Adrenal gland (tissue), 12 donors: ENCODE results near the gene GDF7. TPM values are rescaled to one million over a fixed set of nuclear protein-coding genes. Genes with fewer than 3 reads are reported as not detected.

Experiments
- DNase-seq, 7 donors: peaks; one replicate each; pipeline ENCODE4 v3.0.0-alpha.2; 2019 to 2020
- H3K27ac ChIP-seq, 5 donors: fragments of 200-600 bp; sonication (generic) in 4 of 5; 1 replicate in 3 of 5; 2 replicates in 2 of 5; pipeline versions ENCODE4 v1.5.1 to v1.8.0; 2016 to 2020; ENCODE audit warnings: mild to moderate bottlenecking in 1 of 5
- H3K27me3 ChIP-seq: fragments of 200-600 bp; 2 replicates; pipeline ENCODE4 v1.8.0; 2021
- H3K36me3 ChIP-seq, 2 donors: fragments of 200-600 bp; replicated peaks in 1 of 2; 1 replicate in 1 of 2; 2 replicates in 1 of 2; pipeline versions ENCODE4 v1.5.1 to v1.8.0; 2018 to 2022
- H3K4me1 ChIP-seq, 2 donors: fragments of 200-600 bp; replicated peaks in 1 of 2; 1 replicate in 1 of 2; 2 replicates in 1 of 2; pipeline versions ENCODE4 v1.5.1 to v1.8.0; 2018 to 2021
- H3K4me3 ChIP-seq, 4 donors: fragments of 200-600 bp; sonication (generic) in 3 of 4; one replicate each; pipeline ENCODE4 v1.5.1; 2016 to 2018
- H3K9me3 ChIP-seq, 3 donors: fragments of 200-600 bp; sonication (generic) in 1 of 3; replicated peaks in 1 of 3; 1 replicate in 2 of 3; 2 replicates in 1 of 3; pipeline versions ENCODE4 v1.5.1 to v1.8.0; 2016 to 2021
- POLR2A ChIP-seq, 2 donors: fragments of 450-650 bp; IDR thresholded peaks; one replicate each; pipeline ENCODE4 v1.6.1; 2017; ENCODE audit warnings: antibody characterized with exemption in 2 of 2, mild to moderate bottlenecking in 2 of 2, moderate library complexity in 1 of 2
- WGBS, 4 donors: extraction: QIAGEN DNeasy Blood & Tissue Kit in 2 of 4; methylation state at CpG; one replicate each; pipeline versions ENCODE4 v1.1.5 to v1.1.7; 2013 to 2017; 5-methylcytosine and 5-hydroxymethylcytosine counted together
- intact Hi-C, 2 donors: fragments of 100-400 bp; cut with DNase I; formaldehyde crosslinking; loops; one replicate each; pipeline versions ENCODE4 v1.14.1 to v1.15.0; 2022 to 2023
- polyA plus RNA-seq, 3 donors: library from polyadenylated mRNA; stranded (reverse); fragments of 200-250 nt in 2 of 3; fragments of 350-450 nt in 1 of 3; fragmentation: Illumina TruSeq in 1 of 3; extraction: RNeasy Lipid Tissue Mini Kit (QIAGEN cat#74804) in 1 of 3; gene quantifications; one replicate each; pipeline ENCODE4 v1.2.3, GENCODE V29; 2013 to 2014
- total RNA-seq, 9 donors: library from RNA; depleted of rRNA in 4 of 9; stranded (reverse); fragments of >200 nt in 4 of 9; fragments of 120-200 nt in 1 of 9; fragmentation: NEBNext Ultra II Directional in 1 of 9; extraction: Animal tissue kit (Norgen Biotek cat#: 25700) in 1 of 9; gene quantifications; one replicate each; pipeline versions ENCODE4 v1.1.0 to v1.2.4, GENCODE V29; 2013 to 2023
- TF ChIP-seq, protein P1 (sequence below), 6 experiments: fragments of 450-650 bp in 4 of 6; fragments of 200-600 bp in 2 of 6; sonication (generic) in 1 of 6; IDR thresholded peaks; 1 replicate in 5 of 6; 2 replicates in 1 of 6; pipeline versions ENCODE4 v1.5.1 to v1.8.0; 2016 to 2021; ENCODE audit warnings: antibody characterized with exemption in 6 of 6, mild to moderate bottlenecking in 2 of 6, moderate library complexity in 1 of 6
- donor health status: healthy with polysubstance abuse.
- donor health status: Bipolar disorder and iron deficiency.
- donor health status: DM: yes; HTN: yes; CAD: no.
- donor health status: DM: no; HTN: no; CAD: no.
- donor health status: DM: no; HTN: no; CAD: no.
- donor health status: DM: yes; HTN: yes; CAD: no.

The GDF7 gene
- total and polyA plus RNA-seq, 12 donors, result 0.17 to 1.8 (median 0.46) TPM

GRCh38 chr2:20667151-20667530, 197 bp downstream of the GDF7 start:
- peaks cover 13 to 18% of the 10 kb centered on the region in 2 donors for H3K4me1 ChIP-seq
- peak in 1 of 7 donors; percentile 8 for DNase-seq
- 0 to 1% (median 0%) methylated on average over 13 to 62 of the region's 62 CpGs; no CpG with 5 or more reads in 1 of the 4 donors for WGBS, 4 donors
- H3K27me3 ChIP-seq, result peaks cover 76% of the 10 kb centered on the region
- peak overlapping the region in 1 of 5 donors; percentile 9 for H3K27ac ChIP-seq
- no peaks in the 10 kb centered on the region for H3K9me3 ChIP-seq
- H3K36me3 ChIP-seq, result no peaks in the 10 kb centered on the region
- intact Hi-C loops, result no loop called here
- H3K4me3 ChIP-seq, result peak overlapping the region in 2 of 4 donors; percentile 29 to 50
- TF ChIP-seq, protein P1, sequence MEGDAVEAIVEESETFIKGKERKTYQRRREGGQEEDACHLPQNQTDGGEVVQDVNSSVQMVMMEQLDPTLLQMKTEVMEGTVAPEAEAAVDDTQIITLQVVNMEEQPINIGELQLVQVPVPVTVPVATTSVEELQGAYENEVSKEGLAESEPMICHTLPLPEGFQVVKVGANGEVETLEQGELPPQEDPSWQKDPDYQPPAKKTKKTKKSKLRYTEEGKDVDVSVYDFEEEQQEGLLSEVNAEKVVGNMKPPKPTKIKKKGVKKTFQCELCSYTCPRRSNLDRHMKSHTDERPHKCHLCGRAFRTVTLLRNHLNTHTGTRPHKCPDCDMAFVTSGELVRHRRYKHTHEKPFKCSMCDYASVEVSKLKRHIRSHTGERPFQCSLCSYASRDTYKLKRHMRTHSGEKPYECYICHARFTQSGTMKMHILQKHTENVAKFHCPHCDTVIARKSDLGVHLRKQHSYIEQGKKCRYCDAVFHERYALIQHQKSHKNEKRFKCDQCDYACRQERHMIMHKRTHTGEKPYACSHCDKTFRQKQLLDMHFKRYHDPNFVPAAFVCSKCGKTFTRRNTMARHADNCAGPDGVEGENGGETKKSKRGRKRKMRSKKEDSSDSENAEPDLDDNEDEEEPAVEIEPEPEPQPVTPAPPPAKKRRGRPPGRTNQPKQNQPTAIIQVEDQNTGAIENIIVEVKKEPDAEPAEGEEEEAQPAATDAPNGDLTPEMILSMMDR (IDR thresholded peaks at IDR 0.05), result no peak
- TF ChIP-seq POLR2A (IDR thresholded peaks at IDR 0.05), result no peak

- H3K4me1 ChIP-seq, result peaks cover 13 to 18% of the 10 kb centered on the region in 2 donors
- H3K27ac ChIP-seq, result peak overlapping the region in 1 of 5 donors; percentile 9
- intact Hi-C loops, result no loop called here
- DNase-seq, result peak in 1 of 7 donors; percentile 20
- no peaks in the 10 kb centered on the region for H3K36me3 ChIP-seq
- 22 to 29% (median 25%) methylated on average over 30 to 39 of the region's 39 CpGs for WGBS, 4 donors
- TF ChIP-seq, protein P1 (IDR thresholded peaks at IDR 0.05), result no peak
- TF ChIP-seq POLR2A (IDR thresholded peaks at IDR 0.05), result no peak
- H3K4me3 ChIP-seq, result peak overlapping the region in 1 of 4 donors; percentile 50
- peaks cover 76% of the 10 kb centered on the region for H3K27me3 ChIP-seq
- no peaks in the 10 kb centered on the region for H3K9me3 ChIP-seq
These were observed 822 bp downstream of the GDF7 start for GRCh38 chr2:20667531-20668401.

DNA sequence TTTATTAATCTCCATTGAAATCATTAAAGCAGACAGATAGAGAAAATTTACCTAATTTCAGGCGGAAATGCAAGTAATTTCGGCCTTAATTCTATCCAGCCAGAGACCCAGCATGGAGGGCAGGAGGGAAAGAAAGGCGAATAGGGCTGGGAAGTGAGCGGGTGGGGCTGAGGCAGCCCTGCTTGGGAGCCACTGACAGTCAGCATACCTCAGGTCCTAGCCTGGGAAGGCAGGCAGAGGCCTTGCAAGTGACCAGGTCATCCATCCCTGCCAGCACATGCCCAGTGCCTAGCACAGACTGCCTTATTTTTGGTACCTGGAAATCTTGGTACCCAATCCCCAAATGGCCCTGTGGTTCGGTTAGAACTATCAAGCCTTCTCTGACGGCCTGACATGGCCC, 1.5 kb downstream of the GDF7 start:
- Histone ChIP-seq H3K4me1 (peaks cover 13 to 18% of the 10 kb centered on the region in 2 donors), H3K36me3 (no peaks in the 10 kb centered on the region), H3K27me3 (peaks cover 76% of the 10 kb centered on the region), H3K27ac (no peak overlapping the region), H3K4me3 (no peak overlapping the region), H3K9me3 (no peaks in the 10 kb centered on the region)
- no peak for DNase-seq
- 91 to 98% (median 93%) methylated on average over 4 to 6 of the region's 6 CpGs for WGBS, 4 donors
- intact Hi-C loops, result no loop called here
- TF ChIP-seq POLR2A (IDR thresholded peaks at IDR 0.05), result no peak
- TF ChIP-seq, protein P1 (IDR thresholded peaks at IDR 0.05), result no peak

GRCh38 chr2:20668871-20669475, 2.0 kb downstream of the GDF7 start:
- TF ChIP-seq, protein P1 (IDR thresholded peaks at IDR 0.05), result no peak
- no peak for TF ChIP-seq POLR2A (IDR thresholded peaks at IDR 0.05)
- no peak for DNase-seq
- H3K9me3 ChIP-seq, result no peaks in the 10 kb centered on the region
- no peak overlapping the region for H3K27ac ChIP-seq
- WGBS, 4 donors, result 57 to 87% (median 73%) methylated on average over 5 to 8 of the region's 8 CpGs
- intact Hi-C loops, result no loop called here
- H3K4me3 ChIP-seq, result no peak overlapping the region
- no peaks in the 10 kb centered on the region for H3K36me3 ChIP-seq
- peaks cover 73% of the 10 kb centered on the region for H3K27me3 ChIP-seq
- H3K4me1 ChIP-seq, result peaks cover 13 to 18% of the 10 kb centered on the region in 2 donors
